Vagina (tissue), 2 donors: ENCODE measurements around the gene SIPA1. TPM values are rescaled to one million over a fixed set of nuclear protein-coding genes. Genes with fewer than 3 reads are reported as not detected.
"Not testable (repeated sequence)": the region's sequence is repeated elsewhere in the genome, so short reads cannot be mapped to it uniquely, and the experiment has no call there.

Source experiments
- DNase-seq, 2 donors: peaks; one replicate each; pipeline ENCODE4 v3.0.0-alpha.2; 2017; ENCODE audit errors: extremely low spot score in 2 of 2
- H3K27ac ChIP-seq: fragments of 200-600 bp; sonication (generic); one replicate; pipeline ENCODE4 v1.5.1; 2019
- H3K27me3 ChIP-seq: fragments of 200-600 bp; sonication (generic); one replicate; pipeline ENCODE4 v1.5.1; 2019
- H3K36me3 ChIP-seq, 2 donors: fragments of 200-600 bp; sonication (generic); one replicate each; pipeline ENCODE4 v1.5.1; 2017 to 2019
- H3K4me1 ChIP-seq: fragments of 200-600 bp; sonication (generic); one replicate; pipeline ENCODE4 v1.5.1; 2019
- H3K4me3 ChIP-seq, 2 donors: fragments of 200-600 bp; sonication (generic); 1 replicate in 1 of 2; 2 replicates in 1 of 2; pipeline ENCODE4 v1.5.1; 2016 to 2019
- H3K9me3 ChIP-seq: fragments of 200-600 bp; sonication (generic); one replicate; pipeline ENCODE4 v1.5.1; 2019
- CTCF ChIP-seq, 3 experiments: fragments of 450-650 bp in 2 of 3; fragments of 200-600 bp in 1 of 3; sonication (generic) in 1 of 3; IDR thresholded peaks; one replicate each; pipeline ENCODE4 v1.5.1; 2017 to 2019; ENCODE audit warnings: antibody characterized with exemption in 3 of 3, mild to moderate bottlenecking in 2 of 3, moderate library complexity in 2 of 3
- POLR2A ChIP-seq, 2 donors: fragments of 450-650 bp; IDR thresholded peaks; one replicate each; pipeline ENCODE4 v1.6.1; 2017; ENCODE audit warnings: antibody characterized with exemption in 2 of 2, mild to moderate bottlenecking in 2 of 2, moderate library complexity in 2 of 2
- POLR2AphosphoS5 ChIP-seq, 2 donors: sonication (generic); formaldehyde crosslinking; IDR thresholded peaks; one replicate each; pipeline ENCODE4 v1.9.0; 2017; ENCODE audit warnings: antibody characterized with exemption in 2 of 2, mild to moderate bottlenecking in 2 of 2, low read depth in 1 of 2; ENCODE audit not compliant: insufficient read depth in 1 of 2
- intact Hi-C: fragments of 100-400 bp; cut with DNase I; formaldehyde crosslinking; loops from one replicate; pipeline ENCODE4 v1.15.1; 2023
- total RNA-seq: library from RNA; depleted of rRNA; stranded (reverse); fragments of >200 nt; gene quantifications from one replicate; pipeline ENCODE4 v1.2.3, GENCODE V29; 2016

Gene SIPA1
- total RNA-seq, 1 donor from 2014 or later = 63.3 TPM

GRCh38 chr11:65672180-65672860 lies 34.4 kb downstream of the SIPA1 start:
- Histone ChIP-seq H3K4me3 (no peak overlapping the region), H3K9me3 (no peaks in the 10 kb centered on the region), H3K27me3 (no peaks in the 10 kb centered on the region), H3K36me3 (no peaks in the 10 kb centered on the region), H3K4me1 (no peaks in the 10 kb centered on the region), H3K27ac (no peak overlapping the region)
- TF ChIP-seq CTCF (IDR thresholded peaks at IDR 0.05) (no peak), POLR2A (IDR thresholded peaks at IDR 0.05) (no peak), POLR2AphosphoS5 (IDR thresholded peaks at IDR 0.05; ENCODE audit: insufficient read depth in 1 of 2, low read depth in 1 of 2) (no peak)
- intact Hi-C loops = no loop called here
- DNase-seq = no peak

DNA sequence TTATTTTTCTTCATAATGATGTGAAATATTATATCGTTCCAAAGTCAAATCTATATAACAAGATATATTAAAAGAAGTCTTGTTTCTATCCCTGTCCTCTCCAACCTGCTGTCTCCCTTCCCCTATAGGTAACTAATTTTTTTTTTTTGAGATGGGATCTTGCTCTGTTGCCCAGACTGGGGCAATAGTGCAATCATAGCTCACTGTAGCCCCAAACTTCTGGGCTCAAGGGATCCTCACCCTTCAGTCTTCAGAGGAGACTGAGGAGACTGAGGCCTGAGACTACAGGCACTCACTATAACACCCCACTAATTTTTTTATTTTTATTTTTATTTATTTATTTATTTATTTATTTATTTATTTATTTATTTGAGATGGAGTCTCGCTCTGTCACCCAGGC lies 35.1 kb downstream of the SIPA1 start:
- Histone ChIP-seq H3K9me3 (no peaks in the 10 kb centered on the region), H3K36me3 (no peaks in the 10 kb centered on the region), H3K4me3 (no peak overlapping the region), H3K27ac (no peak overlapping the region), H3K4me1 (no peaks in the 10 kb centered on the region), H3K27me3 (no peaks in the 10 kb centered on the region)
- no peak for DNase-seq
- TF ChIP-seq POLR2A (IDR thresholded peaks at IDR 0.05) (no peak), POLR2AphosphoS5 (IDR thresholded peaks at IDR 0.05; ENCODE audit: insufficient read depth in 1 of 2, low read depth in 1 of 2) (no peak)
- intact Hi-C loops = no loop called here

DNA sequence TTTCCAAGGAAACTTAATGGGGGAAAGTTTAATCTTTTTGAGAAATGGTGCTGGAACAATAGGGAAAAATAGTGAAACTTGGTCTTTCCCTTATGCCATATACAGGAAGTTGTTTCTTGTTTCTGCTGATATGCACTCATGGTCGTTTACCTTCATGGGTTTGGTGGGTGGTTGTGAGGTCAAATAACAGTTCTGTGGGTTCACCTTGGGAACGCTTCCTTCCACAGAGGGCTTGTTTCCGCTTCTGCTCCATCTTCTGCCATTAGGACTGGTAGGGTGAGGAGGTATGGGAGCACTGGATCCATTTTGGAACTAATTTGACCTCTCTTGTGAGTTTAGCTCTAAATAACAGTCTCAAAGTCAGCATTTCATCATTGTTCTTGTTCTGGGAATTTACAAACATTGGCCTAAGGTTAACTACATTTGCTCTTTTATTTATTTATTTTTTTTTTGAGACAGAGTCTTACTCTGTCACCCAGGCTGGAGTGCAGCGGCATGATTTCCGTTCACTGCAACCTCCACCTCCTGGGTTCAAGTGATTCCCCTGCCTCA lies 42.4 kb downstream of the SIPA1 start:
- H3K4me1 ChIP-seq = no peaks in the 10 kb centered on the region
- no peaks in the 10 kb centered on the region for H3K27me3 ChIP-seq
- no peaks in the 10 kb centered on the region for H3K36me3 ChIP-seq
- no peaks in the 10 kb centered on the region for H3K9me3 ChIP-seq
- TF ChIP-seq POLR2AphosphoS5 (IDR thresholded peaks at IDR 0.05; ENCODE audit: insufficient read depth in 1 of 2, low read depth in 1 of 2) = no peak
- DNase-seq = no peak
- H3K27ac ChIP-seq = no peak overlapping the region
- intact Hi-C loops = no loop called here
- H3K4me3 ChIP-seq = no peak overlapping the region

- DNase-seq, H3K9me3 ChIP-seq, H3K4me1 ChIP-seq, H3K4me3 ChIP-seq, H3K27ac ChIP-seq, H3K27me3 ChIP-seq, intact Hi-C loops, H3K36me3 ChIP-seq: not testable (repeated sequence)
Measured at GRCh38 chr11:65683480-65683879, 45.6 kb downstream of the SIPA1 start.

DNA sequence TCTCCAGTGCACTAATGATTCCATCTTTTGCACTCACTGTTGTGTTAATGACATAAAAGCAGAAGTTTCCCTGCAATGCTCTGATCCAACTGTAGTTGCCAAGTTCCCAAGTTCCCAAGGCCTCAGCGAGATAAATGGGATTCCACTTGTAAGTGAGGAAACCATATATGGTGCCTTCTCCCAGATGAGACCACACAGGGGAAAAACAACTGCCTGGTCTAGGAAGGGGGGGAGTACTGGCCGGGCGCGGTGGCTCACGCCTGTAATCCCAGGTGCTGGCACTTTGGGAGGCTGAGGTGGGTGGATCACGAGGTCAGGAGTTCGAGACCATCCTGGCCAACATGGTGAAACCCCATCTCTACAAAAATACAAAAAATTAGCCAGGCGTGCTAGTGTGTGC lies 48.1 kb downstream of the SIPA1 start:
- Histone ChIP-seq H3K9me3 (no peaks in the 10 kb centered on the region), H3K27me3 (no peaks in the 10 kb centered on the region), H3K27ac (no peak overlapping the region), H3K4me3 (no peak overlapping the region), H3K36me3 (no peaks in the 10 kb centered on the region), H3K4me1 (no peaks in the 10 kb centered on the region)
- no peak for TF ChIP-seq CTCF (IDR thresholded peaks at IDR 0.05)
- TF ChIP-seq POLR2A (IDR thresholded peaks at IDR 0.05) = no peak
- no peak for TF ChIP-seq POLR2AphosphoS5 (IDR thresholded peaks at IDR 0.05; ENCODE audit: insufficient read depth in 1 of 2, low read depth in 1 of 2)
- intact Hi-C loops = no loop called here
- no peak for DNase-seq

DNA sequence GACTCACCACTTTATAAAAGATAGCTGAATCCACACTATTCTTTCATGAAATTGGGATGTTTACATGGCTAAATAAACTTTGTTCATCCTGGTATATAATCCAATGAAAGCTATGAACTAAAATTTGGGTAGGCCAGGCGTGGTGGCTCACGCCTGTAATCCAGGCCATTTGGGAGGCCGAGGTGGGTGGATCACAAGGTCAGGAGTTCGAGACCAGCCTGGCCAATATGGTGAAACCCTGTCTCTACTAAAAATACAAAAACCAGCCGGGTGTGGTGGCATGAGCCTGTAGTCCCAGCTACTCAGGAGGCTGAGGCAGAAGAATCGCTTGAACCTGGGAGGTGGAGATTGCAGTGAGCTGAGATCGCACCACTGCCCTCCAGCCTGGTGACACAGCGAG lies 53.9 kb downstream of the SIPA1 start:
- H3K27me3 ChIP-seq, H3K27ac ChIP-seq, H3K4me3 ChIP-seq, H3K36me3 ChIP-seq, H3K9me3 ChIP-seq, DNase-seq, H3K4me1 ChIP-seq, intact Hi-C loops: not testable (repeated sequence)

GRCh38 chr11:65692367-65692766 lies 54.5 kb downstream of the SIPA1 start:
- TF ChIP-seq CTCF (IDR thresholded peaks at IDR 0.05) = no peak
- no peak for TF ChIP-seq POLR2A (IDR thresholded peaks at IDR 0.05)
- TF ChIP-seq POLR2AphosphoS5 (IDR thresholded peaks at IDR 0.05; ENCODE audit: insufficient read depth in 1 of 2, low read depth in 1 of 2) = no peak
- Histone ChIP-seq H3K4me1 (no peaks in the 10 kb centered on the region), H3K27me3 (no peaks in the 10 kb centered on the region), H3K36me3 (no peaks in the 10 kb centered on the region), H3K4me3 (no peak overlapping the region), H3K27ac (no peak overlapping the region), H3K9me3 (no peaks in the 10 kb centered on the region)
- DNase-seq = no peak
- intact Hi-C loops = no loop called here
